Astrocyte (in vitro differentiated cells and primary cell): ENCODE data around the gene TMEM81. TPM values are rescaled to one million over a fixed set of nuclear protein-coding genes. Genes with fewer than 3 reads are reported as not detected.

ENCODE experiments used
- DNase-seq: peaks from one replicate; pipeline ENCODE4 v3.0.0-alpha.2; 2010; ENCODE audit warnings: low read depth
- FAIRE-seq: peaks from 2 replicates; lab custom pipeline; 2011; peaks lifted over from hg19 to GRCh38; lab: Jason Lieb, UNC
- H2AFZ ChIP-seq: 2 replicates; pipeline ENCODE4 v1.6.0; 2012; ENCODE audit warnings: low read depth, low read length, inconsistent platforms
- H3K27ac ChIP-seq: 2 replicates; pipeline ENCODE4 v1.5.1; 2011; ENCODE audit warnings: low read depth, low read length, inconsistent platforms
- H3K27me3 ChIP-seq: 2 replicates; pipeline ENCODE4 v1.6.0; 2011; ENCODE audit warnings: low read length, inconsistent platforms; ENCODE audit not compliant: insufficient read depth
- H3K36me3 ChIP-seq: 2 replicates; pipeline ENCODE4 v1.5.1; 2011; ENCODE audit warnings: low read length, inconsistent platforms; ENCODE audit not compliant: insufficient read depth
- H3K4me1 ChIP-seq: 2 replicates; pipeline ENCODE4 v1.5.1; 2011; ENCODE audit warnings: low read length, inconsistent platforms; ENCODE audit not compliant: insufficient read depth
- H3K4me2 ChIP-seq: 2 replicates; pipeline ENCODE4 v1.6.0; 2012; ENCODE audit warnings: low read length, inconsistent platforms
- H3K4me3 ChIP-seq: 2 replicates; pipeline ENCODE4 v1.5.1; 2011; ENCODE audit warnings: low read depth, mild to moderate bottlenecking, low read length, inconsistent platforms; ENCODE audit not compliant: insufficient read depth
- H3K79me2 ChIP-seq: 2 replicates; pipeline ENCODE4 v1.6.0; 2012; ENCODE audit warnings: mild to moderate bottlenecking, low read length, inconsistent platforms; ENCODE audit not compliant: insufficient read depth
- H3K9ac ChIP-seq: 2 replicates; pipeline ENCODE4 v1.6.0; 2012; ENCODE audit warnings: mild to moderate bottlenecking, low read length, inconsistent platforms
- H3K9me3 ChIP-seq: 2 replicates; pipeline ENCODE4 v1.5.1; 2012; ENCODE audit warnings: low read depth, mild to moderate bottlenecking, low read length, inconsistent platforms; ENCODE audit not compliant: insufficient read depth
- H4K20me1 ChIP-seq: 2 replicates; pipeline ENCODE4 v1.6.0; 2012; ENCODE audit warnings: low read length, inconsistent platforms; ENCODE audit not compliant: insufficient read depth
- H3K27ac Mint-ChIP-seq: one replicate; pipeline ENCODE4 v1.8.0; 2021; ENCODE audit warnings: mild to moderate bottlenecking, mixed read lengths; ENCODE audit not compliant: unreplicated experiment
- H3K27me3 Mint-ChIP-seq: one replicate; pipeline ENCODE4 v1.8.0; 2021; ENCODE audit warnings: low read depth, mixed read lengths; ENCODE audit not compliant: unreplicated experiment
- H3K36me3 Mint-ChIP-seq: one replicate; pipeline ENCODE4 v1.8.0; 2021; ENCODE audit warnings: low read depth, mixed read lengths; ENCODE audit not compliant: unreplicated experiment
- H3K4me1 Mint-ChIP-seq: one replicate; pipeline ENCODE4 v1.8.0; 2021; ENCODE audit warnings: low read depth, mixed read lengths; ENCODE audit not compliant: unreplicated experiment
- H3K4me3 Mint-ChIP-seq: one replicate; pipeline ENCODE4 v1.8.0; 2021; ENCODE audit warnings: mild to moderate bottlenecking, moderate library complexity, mixed read lengths; ENCODE audit not compliant: unreplicated experiment
- H3K9me3 Mint-ChIP-seq: one replicate; pipeline ENCODE4 v1.8.0; 2021; ENCODE audit warnings: mild to moderate bottlenecking, mixed read lengths; ENCODE audit not compliant: unreplicated experiment
- EZH2 ChIP-seq: IDR thresholded peaks from 2 replicates; pipeline ENCODE4 v1.6.1; 2012; ENCODE audit warnings: mild to moderate bottlenecking, low read length, inconsistent platforms; ENCODE audit not compliant: insufficient read depth
- total RNA-seq: library from RNA; stranded (reverse); gene quantifications from 2 replicates; pipeline ENCODE4 v1.2.1, GENCODE V29; 2021
- TF ChIP-seq, protein P1 (sequence below): IDR thresholded peaks from 2 replicates; pipeline ENCODE4 v1.5.1; 2011; ENCODE audit warnings: low read depth, mild to moderate bottlenecking, inconsistent platforms, low read length, moderate library complexity; ENCODE audit not compliant: insufficient read depth

TMEM81 gene
- total RNA-seq, 1 donor from 2014 or later: 4.8 TPM

GRCh38 chr1:205041001-205041715, 43.1 kb downstream of the TMEM81 start:
- H3K79me2 ChIP-seq: no peaks in the 10 kb centered on the region
- Mint-ChIP-seq H3K4me3 (no peak overlapping the region), H3K4me1 (no peaks in the 10 kb centered on the region), H3K27me3 (peaks cover 81% of the 10 kb centered on the region), H3K27ac (no peak overlapping the region), H3K36me3 (peaks cover 5% of the 10 kb centered on the region), H3K9me3 (peaks cover 9% of the 10 kb centered on the region)
- H3K4me1 ChIP-seq: no peaks in the 10 kb centered on the region
- H2AFZ ChIP-seq: no peak overlapping the region
- H3K27me3 ChIP-seq: peaks cover 70% of the 10 kb centered on the region
- H3K36me3 ChIP-seq: no peaks in the 10 kb centered on the region
- H3K4me2 ChIP-seq: no peak overlapping the region
- FAIRE-seq (no peak), DNase-seq (no peak)
- no peaks in the 10 kb centered on the region for H3K9me3 ChIP-seq
- TF ChIP-seq, protein P1, sequence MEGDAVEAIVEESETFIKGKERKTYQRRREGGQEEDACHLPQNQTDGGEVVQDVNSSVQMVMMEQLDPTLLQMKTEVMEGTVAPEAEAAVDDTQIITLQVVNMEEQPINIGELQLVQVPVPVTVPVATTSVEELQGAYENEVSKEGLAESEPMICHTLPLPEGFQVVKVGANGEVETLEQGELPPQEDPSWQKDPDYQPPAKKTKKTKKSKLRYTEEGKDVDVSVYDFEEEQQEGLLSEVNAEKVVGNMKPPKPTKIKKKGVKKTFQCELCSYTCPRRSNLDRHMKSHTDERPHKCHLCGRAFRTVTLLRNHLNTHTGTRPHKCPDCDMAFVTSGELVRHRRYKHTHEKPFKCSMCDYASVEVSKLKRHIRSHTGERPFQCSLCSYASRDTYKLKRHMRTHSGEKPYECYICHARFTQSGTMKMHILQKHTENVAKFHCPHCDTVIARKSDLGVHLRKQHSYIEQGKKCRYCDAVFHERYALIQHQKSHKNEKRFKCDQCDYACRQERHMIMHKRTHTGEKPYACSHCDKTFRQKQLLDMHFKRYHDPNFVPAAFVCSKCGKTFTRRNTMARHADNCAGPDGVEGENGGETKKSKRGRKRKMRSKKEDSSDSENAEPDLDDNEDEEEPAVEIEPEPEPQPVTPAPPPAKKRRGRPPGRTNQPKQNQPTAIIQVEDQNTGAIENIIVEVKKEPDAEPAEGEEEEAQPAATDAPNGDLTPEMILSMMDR: no peak
- H3K27ac ChIP-seq: no peak overlapping the region
- no peak overlapping the region for H3K9ac ChIP-seq
- no peak overlapping the region for H3K4me3 ChIP-seq
- H4K20me1 ChIP-seq: peaks cover 6% of the 10 kb centered on the region

- Mint-ChIP-seq H3K36me3 (peaks cover 5% of the 10 kb centered on the region), H3K9me3 (peaks cover 10% of the 10 kb centered on the region), H3K27ac (no peak overlapping the region), H3K4me1 (no peaks in the 10 kb centered on the region), H3K4me3 (no peak overlapping the region), H3K27me3 (peaks cover 81% of the 10 kb centered on the region)
- H3K9me3 ChIP-seq: no peaks in the 10 kb centered on the region
- no peak overlapping the region for H3K4me3 ChIP-seq
- no peaks in the 10 kb centered on the region for H4K20me1 ChIP-seq
- no peak overlapping the region for H2AFZ ChIP-seq
- H3K4me2 ChIP-seq: no peak overlapping the region
- peaks cover 48% of the 10 kb centered on the region for H3K27me3 ChIP-seq
- DNase-seq: no peak
- FAIRE-seq: no peak
- TF ChIP-seq, protein P1: no peak
- no peak for TF ChIP-seq EZH2
- no peaks in the 10 kb centered on the region for H3K4me1 ChIP-seq
- H3K9ac ChIP-seq: no peak overlapping the region
- H3K36me3 ChIP-seq: no peaks in the 10 kb centered on the region
- H3K79me2 ChIP-seq: no peaks in the 10 kb centered on the region
- H3K27ac ChIP-seq: no peak overlapping the region
Observed at GRCh38 chr1:205038132-205038786, 46.0 kb downstream of the TMEM81 start.

DNA sequence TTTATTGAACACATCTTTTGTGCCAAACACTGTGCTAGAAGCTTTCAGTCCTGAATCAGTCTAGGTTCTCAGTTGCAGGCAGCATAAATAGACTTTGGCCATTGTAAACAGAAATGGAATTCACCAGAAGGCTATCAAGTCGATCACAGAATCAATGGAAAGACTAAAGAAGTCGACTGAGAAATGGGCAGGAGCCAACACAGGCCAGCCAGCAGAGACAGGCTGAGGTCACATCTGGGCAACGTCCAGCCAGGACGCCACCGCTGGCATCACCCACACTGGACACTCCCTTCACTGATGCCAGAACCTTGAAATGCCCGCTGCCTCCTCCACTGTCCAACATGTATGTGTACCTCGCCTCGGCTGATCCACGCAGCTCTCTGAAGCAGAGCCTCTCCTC, 46.7 kb downstream of the TMEM81 start:
- peaks cover 10% of the 10 kb centered on the region for H3K9me3 Mint-ChIP-seq
- peaks cover 85% of the 10 kb centered on the region for H3K27me3 Mint-ChIP-seq
- Histone ChIP-seq H3K9me3 (no peaks in the 10 kb centered on the region), H3K4me2 (no peak overlapping the region), H3K9ac (no peak overlapping the region), H4K20me1 (no peaks in the 10 kb centered on the region), H2AFZ (no peak overlapping the region), H3K27me3 (peaks cover 43% of the 10 kb centered on the region), H3K27ac (no peak overlapping the region), H3K4me1 (no peaks in the 10 kb centered on the region), H3K79me2 (no peaks in the 10 kb centered on the region), H3K36me3 (no peaks in the 10 kb centered on the region), H3K4me3 (no peak overlapping the region)
- no peak for DNase-seq
- no peak for FAIRE-seq
- no peak overlapping the region for H3K4me3 Mint-ChIP-seq
- TF ChIP-seq, protein P1: no peak
- TF ChIP-seq EZH2: no peak
- H3K4me1 Mint-ChIP-seq: no peaks in the 10 kb centered on the region
- H3K36me3 Mint-ChIP-seq: peaks cover 5% of the 10 kb centered on the region
- no peak overlapping the region for H3K27ac Mint-ChIP-seq
